ENCODE measurements around the gene CHN2. TPM values are rescaled to one million over a fixed set of nuclear protein-coding genes. Genes with fewer than 3 reads are reported as not detected.

The CHN2 gene
- polyA plus RNA-seq, 1 of the 3 experiments (the other 2 are of a cell fraction) = 0.02 TPM

- no peak overlapping the region for H2AFZ ChIP-seq (ENCODE audit: low read depth)
- no peak overlapping the region for H3K9ac ChIP-seq
- H3K9me3 ChIP-seq = no peaks in the 10 kb centered on the region
- no peaks in the 10 kb centered on the region for H3F3A ChIP-seq (replicated peaks; ENCODE audit: insufficient read depth)
- 81% methylated on average over 7 of the region's 7 CpGs for WGBS (ENCODE audit: low lambda C conversion rate)
- H3K9me2 ChIP-seq = no peaks in the 10 kb centered on the region
- H3K79me2 ChIP-seq (ENCODE audit: insufficient read depth) = no peaks in the 10 kb centered on the region
- H3K36me3 ChIP-seq (replicated peaks in 1 of 2; ENCODE audit: control insufficient read depth in 1 of 2, insufficient read depth in 2 of 2, low read length in 1 of 2) = no peaks in the 10 kb centered on the region
- DNase-seq = no peak
- no peak for TF ChIP-seq FOXJ3 (CRISPR knock-in tag; IDR thresholded peaks at IDR 0.05)
- no peak for TF ChIP-seq REST (IDR thresholded peaks at IDR 0.05; ENCODE audit: low read depth, low read length)
- TF ChIP-seq MEF2A (IDR thresholded peaks at IDR 0.05; ENCODE audit: borderline replicate concordance, low read depth) = no peak
- no peak for TF ChIP-seq RFX5 (IDR thresholded peaks at IDR 0.05; ENCODE audit: low read length)
- TF ChIP-seq RAD21 (IDR thresholded peaks at IDR 0.05; ENCODE audit: low read length) = no peak
- H3K4me2 ChIP-seq = no peak overlapping the region
- H3K27me3 ChIP-seq (ENCODE audit: insufficient read depth) = peaks cover 4% of the 10 kb centered on the region; the same call in 1 of the 2 replicates
- CTCF ChIA-PET = interaction anchor here (0.7 to 3.5 kb wide), 7 partner anchors 16 to 501 kb away, joined by 4 to 16 read pairs (median 13); no protein-coding TSS in a partner anchor
- POLR2A ChIA-PET = no interaction called here
- no peaks in the 10 kb centered on the region for H4K20me1 ChIP-seq (ENCODE audit: insufficient read depth)
- H3K27ac ChIP-seq (ENCODE audit: low read depth in 2 of 2, low read length in 1 of 2) = no peak overlapping the region
- H3K4me1 ChIP-seq (ENCODE audit: control insufficient read depth in 1 of 2, insufficient read depth in 2 of 2, low read depth in 1 of 2, low read length in 1 of 2) = no peaks in the 10 kb centered on the region
- H3K4me3 ChIP-seq (ENCODE audit: low read depth in 2 of 2, low read length in 1 of 2) = no peak overlapping the region
Observed at GRCh38 chr7:29424295-29424983, 229.9 kb downstream of the CHN2 start.

DNA sequence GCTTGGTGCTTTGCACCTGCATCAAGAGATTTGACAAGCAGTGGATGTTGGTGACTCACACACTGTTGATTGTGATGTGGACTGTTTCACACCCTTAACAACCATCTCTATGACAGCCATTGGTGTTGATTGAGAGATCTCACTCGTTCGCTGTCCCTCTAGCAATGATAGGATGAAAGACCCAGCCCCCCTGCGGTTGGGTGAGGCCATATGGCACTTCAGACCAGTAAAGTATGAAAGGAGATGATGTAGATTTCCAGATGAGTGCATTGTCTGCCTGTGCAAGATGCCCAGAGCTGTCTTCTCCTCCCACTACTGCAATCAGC, 230.4 kb downstream of the CHN2 start:
- Histone ChIP-seq H3K4me3 (ENCODE audit: low read depth in 2 of 2, low read length in 1 of 2) (no peak overlapping the region), H2AFZ (ENCODE audit: low read depth) (no peak overlapping the region), H3F3A (replicated peaks; ENCODE audit: insufficient read depth) (no peaks in the 10 kb centered on the region), H4K20me1 (ENCODE audit: insufficient read depth) (no peaks in the 10 kb centered on the region), H3K36me3 (replicated peaks in 1 of 2; ENCODE audit: control insufficient read depth in 1 of 2, insufficient read depth in 2 of 2, low read length in 1 of 2) (no peaks in the 10 kb centered on the region), H3K4me1 (ENCODE audit: control insufficient read depth in 1 of 2, insufficient read depth in 2 of 2, low read depth in 1 of 2, low read length in 1 of 2) (no peaks in the 10 kb centered on the region), H3K79me2 (ENCODE audit: insufficient read depth) (no peaks in the 10 kb centered on the region), H3K9me3 (no peaks in the 10 kb centered on the region), H3K27ac (ENCODE audit: low read depth in 2 of 2, low read length in 1 of 2) (no peak overlapping the region), H3K9ac (no peak overlapping the region), H3K9me2 (no peaks in the 10 kb centered on the region), H3K27me3 (ENCODE audit: insufficient read depth) (peaks cover 4% of the 10 kb centered on the region; the same call in 1 of the 2 replicates), H3K4me2 (no peak overlapping the region)
- ChIA-PET CTCF (interaction anchor here (0.7 to 2.6 kb wide), 4 partner anchors 16 to 502 kb away, joined by 4 to 13 read pairs (median 6); no protein-coding TSS in a partner anchor), POLR2A (no interaction called here)
- DNase-seq = no peak
- TF ChIP-seq TCF12 (IDR thresholded peaks at IDR 0.05) (no peak), FOSL2 (IDR thresholded peaks at IDR 0.05; ENCODE audit: borderline replicate concordance, low read depth) (no peak), MXI1 (IDR thresholded peaks at IDR 0.05; ENCODE audit: low read depth, low read length) (no peak), FOXM1 (IDR thresholded peaks at IDR 0.05; ENCODE audit: low read depth) (no peak), CHD2 (IDR thresholded peaks at IDR 0.05; ENCODE audit: low read length, partially characterized antibody) (no peak), MEF2A (IDR thresholded peaks at IDR 0.05; ENCODE audit: borderline replicate concordance, low read depth) (no peak), NFIC (IDR thresholded peaks at IDR 0.05; ENCODE audit: borderline replicate concordance) (no peak), GABPA (IDR thresholded peaks at IDR 0.05; ENCODE audit: low read depth) (no peak), RAD21 (IDR thresholded peaks at IDR 0.05; ENCODE audit: low read length) (no peak), RXRA (IDR thresholded peaks at IDR 0.05; ENCODE audit: borderline replicate concordance, low read depth) (no peak), RCOR1 (IDR thresholded peaks at IDR 0.05; ENCODE audit: low read length) (no peak), USF2 (IDR thresholded peaks at IDR 0.05; ENCODE audit: borderline replicate concordance, low read depth, low read length) (no peak), PBX3 (IDR thresholded peaks at IDR 0.05) (no peak)
- TF ChIP-seq, protein P1, sequence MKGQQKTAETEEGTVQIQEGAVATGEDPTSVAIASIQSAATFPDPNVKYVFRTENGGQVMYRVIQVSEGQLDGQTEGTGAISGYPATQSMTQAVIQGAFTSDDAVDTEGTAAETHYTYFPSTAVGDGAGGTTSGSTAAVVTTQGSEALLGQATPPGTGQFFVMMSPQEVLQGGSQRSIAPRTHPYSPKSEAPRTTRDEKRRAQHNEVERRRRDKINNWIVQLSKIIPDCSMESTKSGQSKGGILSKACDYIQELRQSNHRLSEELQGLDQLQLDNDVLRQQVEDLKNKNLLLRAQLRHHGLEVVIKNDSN (IDR thresholded peaks at IDR 0.05; ENCODE audit: borderline replicate concordance, low read depth) = no peak
- TF ChIP-seq, protein P2, sequence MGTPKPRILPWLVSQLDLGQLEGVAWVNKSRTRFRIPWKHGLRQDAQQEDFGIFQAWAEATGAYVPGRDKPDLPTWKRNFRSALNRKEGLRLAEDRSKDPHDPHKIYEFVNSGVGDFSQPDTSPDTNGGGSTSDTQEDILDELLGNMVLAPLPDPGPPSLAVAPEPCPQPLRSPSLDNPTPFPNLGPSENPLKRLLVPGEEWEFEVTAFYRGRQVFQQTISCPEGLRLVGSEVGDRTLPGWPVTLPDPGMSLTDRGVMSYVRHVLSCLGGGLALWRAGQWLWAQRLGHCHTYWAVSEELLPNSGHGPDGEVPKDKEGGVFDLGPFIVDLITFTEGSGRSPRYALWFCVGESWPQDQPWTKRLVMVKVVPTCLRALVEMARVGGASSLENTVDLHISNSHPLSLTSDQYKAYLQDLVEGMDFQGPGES (IDR thresholded peaks at IDR 0.05; ENCODE audit: low read depth, low read length) = no peak
- 73% methylated on average over 3 of the region's 3 CpGs for WGBS (ENCODE audit: low lambda C conversion rate)
